K562 (cell line): Measurements from ENCODE around the gene KIF21A. TPM values are rescaled to one million over a fixed set of nuclear protein-coding genes. Genes with fewer than 3 reads are reported as not detected.

Experiments used
- BRCA1 ChIP-seq, 2 experiments: fragments of 450-650 bp in 1 of 2; sonication (generic) in 1 of 2; formaldehyde crosslinking in 1 of 2; IDR thresholded peaks; 2 replicates each; pipeline versions ENCODE4 v1.5.0 to v1.6.1; 2017 to 2020; ENCODE audit warnings: mild to moderate bottlenecking in 1 of 2, missing genetic modification reagents in 1 of 2
- CHD1 ChIP-seq: fragments of 200-600 bp; sonication (generic); IDR thresholded peaks from one replicate; pipeline ENCODE4 v1.6.1; 2012; ENCODE audit warnings: mild to moderate bottlenecking, moderate library complexity, low read length, inconsistent platforms
- E2F4 ChIP-seq: sonication (generic); formaldehyde crosslinking; IDR thresholded peaks from 2 replicates; pipeline ENCODE4 v1.8.0; 2022; ENCODE audit warnings: mild to moderate bottlenecking, low read depth, missing genetic modification reagents
- ERF ChIP-seq: fragments of 450-650 bp; formaldehyde crosslinking; IDR thresholded peaks from 2 replicates; pipeline ENCODE4 v1.4.0; 2020; ENCODE audit warnings: mild to moderate bottlenecking, mixed read lengths
- FIP1L1 ChIP-seq: fragments of 200-400 bp; formaldehyde crosslinking; IDR thresholded peaks from 2 replicates; pipeline ENCODE4 v1.6.1; 2018; ENCODE audit warnings: mild to moderate bottlenecking, low read depth, low read length; ENCODE audit not compliant: poor library complexity, severe bottlenecking
- GATAD2A ChIP-seq: fragments of 450-650 bp; IDR thresholded peaks from 2 replicates; pipeline ENCODE4 v1.6.1; 2017
- HDAC3 ChIP-seq: fragments of 450-650 bp; IDR thresholded peaks from 2 replicates; pipeline ENCODE4 v1.6.1; 2018; ENCODE audit warnings: borderline replicate concordance, mild to moderate bottlenecking, moderate library complexity; ENCODE audit not compliant: partially characterized antibody
- HNRNPL ChIP-seq: fragments of 200-400 bp; formaldehyde crosslinking; IDR thresholded peaks from 2 replicates; pipeline ENCODE4 v1.6.1; 2017; ENCODE audit warnings: low read depth, mild to moderate bottlenecking, low read length
- KAT7 ChIP-seq: sonication (generic); formaldehyde crosslinking; IDR thresholded peaks from 2 replicates; pipeline ENCODE4 v1.8.0; 2022; ENCODE audit warnings: missing genetic modification reagents, mild to moderate bottlenecking, borderline replicate concordance
- MAX ChIP-seq: sonication (generic); formaldehyde crosslinking; IDR thresholded peaks from 2 replicates; pipeline ENCODE4 v1.9.0; 2022; ENCODE audit warnings: mild to moderate bottlenecking, missing genetic modification reagents
- NR4A1 ChIP-seq, 2 experiments: fragments of 250-450 bp in 1 of 2; fragments of 450-650 bp in 1 of 2; sonication (Bioruptor Pico) in 1 of 2; IDR thresholded peaks; 2 replicates each; pipeline versions ENCODE4 v1.4.0 to v1.6.1; 2016 to 2020; ENCODE audit warnings: mild to moderate bottlenecking in 2 of 2, missing compliant biosample characterization in 1 of 2, missing genetic modification characterization in 1 of 2, moderate library complexity in 1 of 2
- PRPF4 ChIP-seq: fragments of 200-400 bp; formaldehyde crosslinking; IDR thresholded peaks from one replicate; pipeline ENCODE4 v1.6.1; 2017; ENCODE audit warnings: low read length, low read depth, mild to moderate bottlenecking; ENCODE audit not compliant: insufficient read depth, poor library complexity, severe bottlenecking
- SIN3B ChIP-seq: fragments of 450-650 bp; IDR thresholded peaks from 2 replicates; pipeline ENCODE4 v1.6.1; 2017; ENCODE audit warnings: low read depth, mild to moderate bottlenecking, moderate library complexity
- ZNF239 ChIP-seq: fragments of 250-450 bp; sonication (Bioruptor Pico); IDR thresholded peaks from 2 replicates; pipeline ENCODE4 v1.4.0; 2020; ENCODE audit warnings: mild to moderate bottlenecking
- polyA plus RNA-seq, 8 experiments: library from polyadenylated mRNA; depleted of rRNA in 4 of 8; stranded (reverse) in 5 of 8; unstranded in 3 of 8; fragments of >200 nt; fragmentation: Nextera tagmentation in 2 of 8; fragmentation: Illumina TruSeq in 1 of 8; extraction: Ambion mirVana in 2 of 8; extraction: Trizol in 1 of 8; gene quantifications; 2 replicates each; pipeline versions ENCODE4 v1.2.1 to v1.2.3, GENCODE V29; 2011 to 2014; ENCODE audit warnings: inconsistent platforms in 1 of 8, missing spikeins in 1 of 8
- total RNA-seq, 7 experiments: library from RNA; depleted of rRNA in 6 of 7; stranded (reverse); fragments of >200 nt in 6 of 7; fragmentation: Illumina TruSeq in 2 of 7; extraction: Trizol in 2 of 7; gene quantifications; 2 replicates each; pipeline versions ENCODE4 v1.2.1 to v1.2.3, GENCODE V29; 2011 to 2021; ENCODE audit warnings: low replicate concordance in 1 of 7
- TF ChIP-seq, protein P1 (sequence below): IDR thresholded peaks from 2 replicates; pipeline ENCODE4 v1.6.1; 2016; ENCODE audit warnings: missing genetic modification characterization, missing compliant biosample characterization
- TF ChIP-seq, protein P2 (sequence below), 2 experiments: IDR thresholded peaks; 2 replicates each; pipeline ENCODE4 v1.6.1; 2011; ENCODE audit warnings: borderline replicate concordance in 1 of 2, control low read depth in 1 of 2, low read depth in 1 of 2, low read length in 1 of 2, mild to moderate bottlenecking in 1 of 2, mixed read lengths in 1 of 2, moderate library complexity in 1 of 2; ENCODE audit not compliant: insufficient read depth in 1 of 2, insufficient read length in 1 of 2, poor library complexity in 1 of 2, severe bottlenecking in 1 of 2; ENCODE audit errors: extremely low read depth in 1 of 2
- TF ChIP-seq, protein P3 (sequence below): sonication (generic); formaldehyde crosslinking; IDR thresholded peaks from 2 replicates; pipeline ENCODE4 v1.8.0; 2023; ENCODE audit warnings: missing genetic modification reagents, mild to moderate bottlenecking, borderline replicate concordance

Gene KIF21A
- total and polyA plus RNA-seq, 9 of the 15 experiments (the other 6 are each of a cell fraction or from before 2014, with no cell fraction given): 17.7 to 45.0 (median 30.3) TPM

DNA sequence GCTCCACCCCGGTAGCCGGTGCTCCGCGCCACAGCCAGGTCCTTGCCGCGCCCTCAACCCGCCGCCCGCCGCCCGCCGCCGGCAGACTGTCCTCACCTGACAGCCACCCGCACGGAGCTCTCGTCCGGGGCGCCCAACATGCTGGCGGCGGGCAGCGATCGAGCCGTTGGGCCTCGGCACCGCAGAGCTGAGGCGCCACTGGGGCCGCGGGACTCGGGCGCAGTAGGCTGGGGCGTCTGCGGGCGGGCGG lies 164 bp downstream of the KIF21A start (continued):
- TF ChIP-seq E2F4 (no peak), MAX (peak; percentile 13; the same call in 1 of the 2 replicates), GATAD2A (no peak), ERF (CRISPR knock-in tag) (0 out of 2 replicates have a peak, but pooled peaks have one; percentile 30), NR4A1 (CRISPR knock-in tag; IDR thresholded peaks at IDR 0.05) (0 out of 2 replicates have a peak, but pooled peaks have one; percentile 36), NR4A1 (tag; IDR thresholded peaks at IDR 0.05) (no peak; the same call in 1 of the 2 replicates), FIP1L1 (no peak), KAT7 (CRISPR knock-in tag) (peak; percentile 73; the same call in 1 of the 2 replicates), PRPF4 (peak; percentile 52), SIN3B (peak; percentile 22; the same call in 1 of the 2 replicates), BRCA1 (IDR thresholded peaks at IDR 0.05) (no peak), BRCA1 (CRISPR knock-in tag; IDR thresholded peaks at IDR 0.05) (no peak), HDAC3 (no peak), HNRNPL (0 out of 2 replicates have a peak, but pooled peaks have one; percentile 23), ZNF239 (CRISPR knock-in tag) (no peak), CHD1 (peak; percentile 14)
- TF ChIP-seq, protein P1, sequence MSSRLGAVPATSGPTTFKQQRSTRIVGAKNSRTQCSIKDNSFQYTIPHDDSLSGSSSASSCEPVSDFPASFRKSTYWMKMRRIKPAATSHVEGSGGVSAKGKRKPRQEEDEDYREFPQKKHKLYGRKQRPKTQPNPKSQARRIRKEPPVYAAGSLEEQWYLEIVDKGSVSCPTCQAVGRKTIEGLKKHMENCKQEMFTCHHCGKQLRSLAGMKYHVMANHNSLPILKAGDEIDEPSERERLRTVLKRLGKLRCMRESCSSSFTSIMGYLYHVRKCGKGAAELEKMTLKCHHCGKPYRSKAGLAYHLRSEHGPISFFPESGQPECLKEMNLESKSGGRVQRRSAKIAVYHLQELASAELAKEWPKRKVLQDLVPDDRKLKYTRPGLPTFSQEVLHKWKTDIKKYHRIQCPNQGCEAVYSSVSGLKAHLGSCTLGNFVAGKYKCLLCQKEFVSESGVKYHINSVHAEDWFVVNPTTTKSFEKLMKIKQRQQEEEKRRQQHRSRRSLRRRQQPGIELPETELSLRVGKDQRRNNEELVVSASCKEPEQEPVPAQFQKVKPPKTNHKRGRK (tag): no peak
- TF ChIP-seq, protein P2, sequence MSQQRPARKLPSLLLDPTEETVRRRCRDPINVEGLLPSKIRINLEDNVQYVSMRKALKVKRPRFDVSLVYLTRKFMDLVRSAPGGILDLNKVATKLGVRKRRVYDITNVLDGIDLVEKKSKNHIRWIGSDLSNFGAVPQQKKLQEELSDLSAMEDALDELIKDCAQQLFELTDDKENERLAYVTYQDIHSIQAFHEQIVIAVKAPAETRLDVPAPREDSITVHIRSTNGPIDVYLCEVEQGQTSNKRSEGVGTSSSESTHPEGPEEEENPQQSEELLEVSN (IDR thresholded peaks at IDR 0.05; ENCODE audit: borderline replicate concordance in 1 of 2, extremely low read depth in 1 of 2, insufficient read depth in 1 of 2, insufficient read length in 1 of 2, low read depth in 1 of 2, low read length in 1 of 2, poor library complexity in 1 of 2, severe bottlenecking in 1 of 2): peak in 1 of 2 experiments; percentile 2
- TF ChIP-seq, protein P3, sequence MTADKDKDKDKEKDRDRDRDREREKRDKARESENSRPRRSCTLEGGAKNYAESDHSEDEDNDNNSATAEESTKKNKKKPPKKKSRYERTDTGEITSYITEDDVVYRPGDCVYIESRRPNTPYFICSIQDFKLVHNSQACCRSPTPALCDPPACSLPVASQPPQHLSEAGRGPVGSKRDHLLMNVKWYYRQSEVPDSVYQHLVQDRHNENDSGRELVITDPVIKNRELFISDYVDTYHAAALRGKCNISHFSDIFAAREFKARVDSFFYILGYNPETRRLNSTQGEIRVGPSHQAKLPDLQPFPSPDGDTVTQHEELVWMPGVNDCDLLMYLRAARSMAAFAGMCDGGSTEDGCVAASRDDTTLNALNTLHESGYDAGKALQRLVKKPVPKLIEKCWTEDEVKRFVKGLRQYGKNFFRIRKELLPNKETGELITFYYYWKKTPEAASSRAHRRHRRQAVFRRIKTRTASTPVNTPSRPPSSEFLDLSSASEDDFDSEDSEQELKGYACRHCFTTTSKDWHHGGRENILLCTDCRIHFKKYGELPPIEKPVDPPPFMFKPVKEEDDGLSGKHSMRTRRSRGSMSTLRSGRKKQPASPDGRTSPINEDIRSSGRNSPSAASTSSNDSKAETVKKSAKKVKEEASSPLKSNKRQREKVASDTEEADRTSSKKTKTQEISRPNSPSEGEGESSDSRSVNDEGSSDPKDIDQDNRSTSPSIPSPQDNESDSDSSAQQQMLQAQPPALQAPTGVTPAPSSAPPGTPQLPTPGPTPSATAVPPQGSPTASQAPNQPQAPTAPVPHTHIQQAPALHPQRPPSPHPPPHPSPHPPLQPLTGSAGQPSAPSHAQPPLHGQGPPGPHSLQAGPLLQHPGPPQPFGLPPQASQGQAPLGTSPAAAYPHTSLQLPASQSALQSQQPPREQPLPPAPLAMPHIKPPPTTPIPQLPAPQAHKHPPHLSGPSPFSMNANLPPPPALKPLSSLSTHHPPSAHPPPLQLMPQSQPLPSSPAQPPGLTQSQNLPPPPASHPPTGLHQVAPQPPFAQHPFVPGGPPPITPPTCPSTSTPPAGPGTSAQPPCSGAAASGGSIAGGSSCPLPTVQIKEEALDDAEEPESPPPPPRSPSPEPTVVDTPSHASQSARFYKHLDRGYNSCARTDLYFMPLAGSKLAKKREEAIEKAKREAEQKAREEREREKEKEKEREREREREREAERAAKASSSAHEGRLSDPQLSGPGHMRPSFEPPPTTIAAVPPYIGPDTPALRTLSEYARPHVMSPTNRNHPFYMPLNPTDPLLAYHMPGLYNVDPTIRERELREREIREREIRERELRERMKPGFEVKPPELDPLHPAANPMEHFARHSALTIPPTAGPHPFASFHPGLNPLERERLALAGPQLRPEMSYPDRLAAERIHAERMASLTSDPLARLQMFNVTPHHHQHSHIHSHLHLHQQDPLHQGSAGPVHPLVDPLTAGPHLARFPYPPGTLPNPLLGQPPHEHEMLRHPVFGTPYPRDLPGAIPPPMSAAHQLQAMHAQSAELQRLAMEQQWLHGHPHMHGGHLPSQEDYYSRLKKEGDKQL (CRISPR knock-in tag): 0 out of 2 replicates have a peak, but pooled peaks have one; percentile 50
